Testis (tissue), 3 donors: Measurements from ENCODE around the gene NEK9. TPM values are rescaled to one million over a fixed set of nuclear protein-coding genes. Genes with fewer than 3 reads are reported as not detected.

Source experiments
- DNase-seq: peaks from one replicate; pipeline ENCODE4 v3.0.0-alpha.2; 2019
- H3K27ac ChIP-seq, 2 donors: fragments of 200-600 bp; sonication (generic); one replicate each; pipeline ENCODE4 v1.5.1; 2019
- H3K27me3 ChIP-seq: fragments of 200-600 bp; sonication (generic); one replicate; pipeline ENCODE4 v1.5.1; 2019
- H3K36me3 ChIP-seq: fragments of 200-600 bp; sonication (generic); one replicate; pipeline ENCODE4 v1.5.1; 2017; ENCODE audit warnings: low read depth; ENCODE audit errors: missing control alignments
- H3K4me1 ChIP-seq: fragments of 200-600 bp; sonication (generic); one replicate; pipeline ENCODE4 v1.5.1; 2019
- H3K4me3 ChIP-seq, 2 donors: fragments of 200-600 bp; sonication (generic); one replicate each; pipeline ENCODE4 v1.5.1; 2017 to 2019
- H3K9me3 ChIP-seq: fragments of 200-600 bp; sonication (generic); one replicate; pipeline ENCODE4 v1.5.1; 2017
- CTCF ChIP-seq, 3 experiments: fragments of 450-650 bp in 2 of 3; fragments of 200-600 bp in 1 of 3; sonication (generic) in 1 of 3; IDR thresholded peaks; one replicate each; pipeline ENCODE4 v1.5.1; 2016 to 2019; ENCODE audit warnings: antibody characterized with exemption in 3 of 3, mild to moderate bottlenecking in 2 of 3, moderate library complexity in 1 of 3
- POLR2A ChIP-seq: fragments of 450-650 bp; IDR thresholded peaks from one replicate; pipeline ENCODE4 v1.6.1; 2017; ENCODE audit warnings: antibody characterized with exemption, mild to moderate bottlenecking, moderate library complexity
- WGBS, 2 donors: methylation state at CpG; one replicate each; pipeline ENCODE4 v1.1.5; 2018; 5-methylcytosine and 5-hydroxymethylcytosine counted together
- intact Hi-C: fragments of 100-400 bp; cut with DNase I; formaldehyde crosslinking; loops from one replicate; pipeline ENCODE4 v1.15.1; 2023; ENCODE audit warnings: low total_unique reads
- polyA plus RNA-seq: library from polyadenylated mRNA; stranded (reverse); fragments of 350-450 nt; fragmentation: Illumina TruSeq; extraction: RNeasy Lipid Tissue Mini Kit (QIAGEN cat#74804); gene quantifications from one replicate; pipeline ENCODE4 v1.2.3, GENCODE V29; 2014; ENCODE audit warnings: low read depth, low replicate concordance; ENCODE audit not compliant: insufficient read depth
- total RNA-seq, 2 donors: library from RNA; depleted of rRNA; stranded (reverse); fragments of >200 nt; gene quantifications; one replicate each; pipeline ENCODE4 v1.2.3, GENCODE V29; 2016

NEK9 gene
- total and polyA plus RNA-seq, 3 donors from 2014 or later = 86.6 to 125 (median 120) TPM

DNA sequence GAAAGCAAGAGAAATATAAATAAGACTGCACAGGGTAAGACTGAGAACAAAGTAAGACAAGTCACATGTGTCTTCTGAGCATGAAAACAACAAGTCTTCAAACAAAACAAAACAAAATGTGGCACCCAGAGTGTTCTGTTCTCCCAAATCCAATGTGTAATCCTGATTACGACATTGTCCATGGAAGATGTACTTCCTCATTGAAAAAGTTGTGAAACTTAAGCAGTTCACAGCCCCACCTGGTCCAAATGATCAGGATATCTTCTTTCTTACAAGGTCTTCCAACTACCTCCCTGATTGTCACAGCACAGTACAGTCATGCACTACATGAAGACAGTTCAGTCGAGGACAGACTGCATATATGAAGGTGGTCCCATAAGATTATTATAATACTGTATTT, 23.3 kb upstream of the NEK9 start:
- Histone ChIP-seq H3K27ac (peak overlapping the region; percentile 1 to 95), H3K4me1 (peaks cover 54% of the 10 kb centered on the region), H3K4me3 (no peak overlapping the region)

GRCh38 chr14:75147423-75148071, 20.7 kb upstream of the NEK9 start:
- Histone ChIP-seq H3K4me3 (no peak overlapping the region), H3K36me3 (no peaks in the 10 kb centered on the region), H3K27ac (peak overlapping the region; percentile 92 to 95), H3K4me1 (peaks cover 70% of the 10 kb centered on the region), H3K9me3 (no peaks in the 10 kb centered on the region), H3K27me3 (no peaks in the 10 kb centered on the region)
- DNase-seq = peak; percentile 89
- no peak for TF ChIP-seq POLR2A
- peak in 2 of 3 experiments; percentile 38 to 47 for TF ChIP-seq CTCF (IDR thresholded peaks at IDR 0.05)
- intact Hi-C loops = no loop called here
- WGBS, 2 donors = 26 to 35% methylated on average over 13 of the region's 13 CpGs

More for the DNA sequence above, 23.3 kb upstream of the NEK9 start:
- Histone ChIP-seq H3K27me3 (no peaks in the 10 kb centered on the region), H3K9me3 (no peaks in the 10 kb centered on the region), H3K36me3 (no peaks in the 10 kb centered on the region)
- no peak for TF ChIP-seq CTCF (IDR thresholded peaks at IDR 0.05)
- 51 to 58% methylated on average over 2 of the region's 2 CpGs for WGBS, 2 donors
- intact Hi-C loops = no loop called here
- DNase-seq = no peak

DNA sequence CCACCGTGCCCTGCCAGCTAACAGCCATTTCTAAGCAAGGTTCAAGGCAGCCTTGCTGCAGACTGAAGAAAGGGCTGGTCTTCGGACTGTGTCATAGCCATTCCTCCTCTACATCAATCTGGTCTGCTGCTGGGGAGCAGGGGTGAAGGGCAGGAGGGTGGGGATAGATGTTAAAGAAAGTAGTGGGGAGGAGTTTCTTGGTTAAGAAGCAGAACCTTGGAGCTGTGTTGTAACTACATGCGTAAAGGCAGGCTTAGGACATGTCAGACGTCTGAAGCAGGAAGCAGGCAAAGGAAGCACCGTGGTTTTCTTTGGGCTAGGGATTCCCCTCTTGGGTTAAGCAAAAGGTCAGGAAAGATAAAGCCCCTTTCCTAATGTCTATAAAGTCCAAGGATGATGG, 18.1 kb upstream of the NEK9 start:
- peak; percentile 36 for DNase-seq
- TF ChIP-seq CTCF (IDR thresholded peaks at IDR 0.05) (no peak), POLR2A (no peak)
- intact Hi-C loops = no loop called here
- H3K4me1 ChIP-seq = peaks cover 64% of the 10 kb centered on the region
- H3K27me3 ChIP-seq = no peaks in the 10 kb centered on the region
- peak overlapping the region; percentile 67 to 95 for H3K27ac ChIP-seq
- H3K4me3 ChIP-seq = no peak overlapping the region
- H3K9me3 ChIP-seq = no peaks in the 10 kb centered on the region
- no peaks in the 10 kb centered on the region for H3K36me3 ChIP-seq
- 58 to 66% methylated on average over 3 to 5 of the region's 5 CpGs for WGBS, 2 donors

- Histone ChIP-seq H3K4me3 (no peak overlapping the region), H3K9me3 (no peaks in the 10 kb centered on the region), H3K4me1 (peaks cover 57% of the 10 kb centered on the region), H3K27ac (peak overlapping the region; percentile 64 to 95), H3K27me3 (no peaks in the 10 kb centered on the region), H3K36me3 (no peaks in the 10 kb centered on the region)
- TF ChIP-seq CTCF (IDR thresholded peaks at IDR 0.05) (no peak), POLR2A (no peak)
- no peak for DNase-seq
- 42 to 49% methylated on average over 9 of the region's 9 CpGs for WGBS, 2 donors
- intact Hi-C loops = no loop called here
Observed at GRCh38 chr14:75143761-75144527, 17.1 kb upstream of the NEK9 start.
